ENCODE results near the gene CD2BP2. TPM values are rescaled to one million over a fixed set of nuclear protein-coding genes. Genes with fewer than 3 reads are reported as not detected.

CD2BP2 gene
- total and polyA plus RNA-seq, 2 of the 8 experiments (the other 6 are each of a cell fraction or from before 2014, with no cell fraction given), result 22.4 to 55.3 TPM

GRCh38 chr16:30394592-30395154, 39.6 kb upstream of the CD2BP2 start:
- H3K18ac ChIP-seq (ENCODE audit: extremely low read depth, low read length), result peak overlapping the region; percentile 98
- peaks cover 4 to 21% (median 14%) of the 10 kb centered on the region in 4 experiments; a peak in 6 of 8 replicates for H3K36me3 ChIP-seq (ENCODE audit: control insufficient read depth in 2 of 4, insufficient read depth in 4 of 4, low read length in 3 of 4)
- peak overlapping the region; percentile 11; the same call in 1 of the 2 replicates for H2AFZ ChIP-seq (ENCODE audit: low read length)
- ChIA-PET POLR2A (ENCODE audit: partially characterized antibody) (interaction anchor here (0.5 to 12.6 kb wide), 19 partner anchors 9 to 329 kb away, joined by 3 to 151 read pairs (median 4); partner anchors contain the start of genes ALDOA, CD2BP2, DCTPP1 and MYL11), CTCF (ENCODE audit: partially characterized antibody) (interaction anchor here (0.6 to 2.4 kb wide), 7 partner anchors 11 to 204 kb away, joined by 3 to 20 read pairs (median 5); partner anchors contain the start of gene ZNF771)
- peak overlapping the region; percentile 75 to 93 for H3K4me2 ChIP-seq (ENCODE audit: insufficient read depth in 1 of 2, low read depth in 2 of 2, low read length in 2 of 2)
- DNase-seq (ENCODE audit: low read depth in 1 of 2, low spot score in 2 of 2), result no peak
- peak overlapping the region; percentile 89 to 98 (median 93) for H3K9ac ChIP-seq (replicated peaks in 1 of 4; ENCODE audit: extremely low read depth in 1 of 4, low read depth in 3 of 4, low read length in 3 of 4)
- no peaks in the 10 kb centered on the region; the same call in 1 of the 2 replicates for H3K79me1 ChIP-seq (ENCODE audit: low read depth, low read length)
- peak overlapping the region; percentile 34 for H4K91ac ChIP-seq (replicated peaks; ENCODE audit: insufficient read length, low read length)
- 2% methylated on average over 22 of the region's 31 CpGs; no CpG with 5 or more reads in 1 of the 2 experiments for WGBS, 2 experiments (ENCODE audit: extremely low coverage in 1 of 2, insufficient coverage in 1 of 2, insufficient read length in 1 of 2, insufficient replicate concordance in 2 of 2, low coverage in 1 of 2, low lambda C conversion rate in 2 of 2, missing lambda C conversion rate in 1 of 2)
- H2BK15ac ChIP-seq (ENCODE audit: low read length), result peak overlapping the region; percentile 92; the same call in 1 of the 2 replicates
- H2BK20ac ChIP-seq (ENCODE audit: low read length), result no peak overlapping the region
- no peak for FAIRE-seq
- peak overlapping the region; percentile 72 to 98 (median 92) for H3K4me3 ChIP-seq (ENCODE audit: extremely low read depth in 1 of 4, insufficient read depth in 2 of 4, low read depth in 3 of 4, low read length in 4 of 4)
- H3K9me3 ChIP-seq (ENCODE audit: insufficient read depth in 2 of 2, low read depth in 1 of 2, low read length in 1 of 2), result no peaks in the 10 kb centered on the region
- peak overlapping the region; percentile 75 for H2BK120ac ChIP-seq (replicated peaks; ENCODE audit: low read depth, low read length)
- peaks cover 12 to 17% of the 10 kb centered on the region in 2 experiments for H4K20me1 ChIP-seq (replicated peaks in 1 of 2; ENCODE audit: control insufficient read depth in 1 of 2, insufficient read depth in 2 of 2, low read length in 2 of 2)
- H4K5ac ChIP-seq (ENCODE audit: insufficient read length, low read depth, low read length), result peak overlapping the region; percentile 93
- H3K56ac ChIP-seq (replicated peaks; ENCODE audit: insufficient read length, low read depth, low read length), result peak overlapping the region; percentile 92
- peak overlapping the region; percentile 97 for H2BK5ac ChIP-seq (ENCODE audit: low read depth, low read length)
- 0 out of 2 replicates have a peak overlapping the region, but pooled peaks have one; percentile 28 for H2AK5ac ChIP-seq (ENCODE audit: low read depth, low read length)
- H3K4me1 ChIP-seq (replicated peaks in 1 of 4; ENCODE audit: control insufficient read depth in 3 of 4, insufficient read depth in 4 of 4, low read length in 3 of 4), result peaks cover 0 to 12% (median 7%) of the 10 kb centered on the region in 4 experiments; a peak in 6 of 7 replicates
- 0 out of 2 replicates have a peak overlapping the region, but pooled peaks have one; percentile 75 for H2BK12ac ChIP-seq (ENCODE audit: low read depth, low read length)
- H4K8ac ChIP-seq (ENCODE audit: extremely low read depth, insufficient read depth, low read length), result peak overlapping the region; percentile 98
- peak overlapping the region; percentile 88 for H3K27ac ChIP-seq (ENCODE audit: low read depth, low read length)
- peak overlapping the region; percentile 21 for H3K14ac ChIP-seq (ENCODE audit: insufficient read length)
- H3K23me2 ChIP-seq (ENCODE audit: low read depth, low read length), result peaks cover 8% of the 10 kb centered on the region; the same call in 1 of the 2 replicates
- H3K79me2 ChIP-seq (ENCODE audit: control insufficient read depth in 1 of 2, insufficient read depth in 2 of 2, low read length in 2 of 2), result peaks cover 5 to 21% of the 10 kb centered on the region in 2 experiments; a peak in 2 of 4 replicates
- no peaks in the 10 kb centered on the region for H3K27me3 ChIP-seq (replicated peaks in 1 of 4; ENCODE audit: control insufficient read depth in 3 of 4, extremely low read depth in 1 of 4, insufficient read depth in 3 of 4, low read length in 3 of 4)
- H3K4ac ChIP-seq (replicated peaks; ENCODE audit: insufficient read length, low read depth, low read length), result peak overlapping the region; percentile 87
- H3K23ac ChIP-seq (ENCODE audit: insufficient read length), result no peak overlapping the region
- TF ChIP-seq ATF2 (IDR thresholded peaks at IDR 0.05; ENCODE audit: low read length) (no peak), CBX8 (IDR thresholded peaks at IDR 0.05; ENCODE audit: borderline replicate concordance, low read depth, low read length) (no peak), RAD21 (IDR thresholded peaks at IDR 0.05 in 1 of 2, conservative IDR thresholded peaks at IDR 0.05 in 1 of 2; ENCODE audit: low read depth in 2 of 2, low read length in 2 of 2) (no peak; a peak in 1 of 4 replicates), SIN3A (conservative IDR thresholded peaks at IDR 0.05 in 1 of 2, IDR thresholded peaks at IDR 0.05 in 1 of 2; ENCODE audit: low read depth in 1 of 2, low read length in 2 of 2) (0 out of 4 replicates have a peak, but pooled peaks of 1 of the 2 experiments have one; percentile 20), SIRT6 (IDR thresholded peaks at IDR 0.05; ENCODE audit: low read length) (no peak), JUND (IDR thresholded peaks at IDR 0.05; ENCODE audit: low read length) (no peak), JUN (IDR thresholded peaks at IDR 0.05; ENCODE audit: low read depth, low read length) (no peak), TAF7 (optimal IDR thresholded peaks at IDR 0.05; ENCODE audit: borderline replicate concordance, low read depth, low read length) (peak; percentile 29), TEAD4 (IDR thresholded peaks at IDR 0.05; ENCODE audit: low read depth, low read length) (no peak)

Measured in H1 (cell line).